K562 (cell line): Measurements from ENCODE around the gene CCDC78. TPM values are rescaled to one million over a fixed set of nuclear protein-coding genes. Genes with fewer than 3 reads are reported as not detected.

Source experiments
- CBX2 ChIP-seq: fragments of 200-600 bp; sonication (generic); IDR thresholded peaks from one replicate; pipeline ENCODE4 v1.6.1; 2012; ENCODE audit warnings: mild to moderate bottlenecking, low read length, inconsistent platforms; ENCODE audit not compliant: insufficient read depth, poor library complexity, severe bottlenecking
- E2F6 ChIP-seq, 2 experiments: IDR thresholded peaks; 2 replicates each; pipeline ENCODE4 v1.6.1; 2011; ENCODE audit warnings: borderline replicate concordance in 1 of 2, control low read depth in 1 of 2, low read depth in 1 of 2, low read length in 1 of 2, mild to moderate bottlenecking in 1 of 2, mixed read lengths in 1 of 2, moderate library complexity in 1 of 2; ENCODE audit not compliant: insufficient read depth in 1 of 2, insufficient read length in 1 of 2, poor library complexity in 1 of 2, severe bottlenecking in 1 of 2; ENCODE audit errors: extremely low read depth in 1 of 2
- HDAC1 ChIP-seq, 2 experiments: fragments of 450-650 bp; IDR thresholded peaks; 2 replicates each; pipeline ENCODE4 v1.6.1; 2016 to 2017; ENCODE audit warnings: inconsistent platforms in 1 of 2, mild to moderate bottlenecking in 1 of 2, moderate library complexity in 1 of 2
- POLR2B ChIP-seq: fragments of 450-650 bp; IDR thresholded peaks from 2 replicates; pipeline ENCODE4 v1.6.1; 2018; ENCODE audit warnings: low read depth; ENCODE audit not compliant: partially characterized antibody
- POLR2G ChIP-seq: fragments of 200-400 bp; formaldehyde crosslinking; IDR thresholded peaks from 2 replicates; pipeline ENCODE4 v1.6.1; 2017; ENCODE audit warnings: low read depth, mild to moderate bottlenecking, antibody characterized with exemption, low read length, moderate library complexity
- REST ChIP-seq, 2 experiments: fragments of 450-650 bp; formaldehyde crosslinking in 1 of 2; IDR thresholded peaks; 2 replicates each; pipeline versions ENCODE4 v1.4.0 to v1.6.1; 2014 to 2020; ENCODE audit warnings: mild to moderate bottlenecking in 2 of 2, borderline replicate concordance in 1 of 2, low read depth in 1 of 2
- ZNF584 ChIP-seq: fragments of 200-800 bp; sonication (Bioruptor generic); IDR thresholded peaks from 2 replicates; pipeline ENCODE4 v1.6.1; 2016; ENCODE audit warnings: low read depth, mild to moderate bottlenecking, missing genetic modification characterization, missing compliant biosample characterization
- polyA plus RNA-seq, 8 experiments: library from polyadenylated mRNA; depleted of rRNA in 4 of 8; stranded (reverse) in 5 of 8; unstranded in 3 of 8; fragments of >200 nt; fragmentation: Nextera tagmentation in 2 of 8; fragmentation: Illumina TruSeq in 1 of 8; extraction: Ambion mirVana in 2 of 8; extraction: Trizol in 1 of 8; gene quantifications; 2 replicates each; pipeline versions ENCODE4 v1.2.1 to v1.2.3, GENCODE V29; 2011 to 2014; ENCODE audit warnings: inconsistent platforms in 1 of 8, missing spikeins in 1 of 8
- total RNA-seq, 7 experiments: library from RNA; depleted of rRNA in 6 of 7; stranded (reverse); fragments of >200 nt in 6 of 7; fragmentation: Illumina TruSeq in 2 of 7; extraction: Trizol in 2 of 7; gene quantifications; 2 replicates each; pipeline versions ENCODE4 v1.2.1 to v1.2.3, GENCODE V29; 2011 to 2021; ENCODE audit warnings: low replicate concordance in 1 of 7
- TF ChIP-seq, protein P1 (sequence below): fragments of 250-450 bp; sonication (Bioruptor Pico); IDR thresholded peaks from 2 replicates; pipeline ENCODE4 v1.9.0; 2021; ENCODE audit warnings: mild to moderate bottlenecking, inconsistent platforms
- TF ChIP-seq, protein P2 (sequence below): fragments of 200-400 bp; formaldehyde crosslinking; IDR thresholded peaks from 2 replicates; pipeline ENCODE4 v1.6.1; 2017; ENCODE audit warnings: mild to moderate bottlenecking, low read depth, low read length, moderate library complexity

Gene CCDC78
- total and polyA plus RNA-seq, 9 of the 15 experiments (the other 6 are each of a cell fraction or from before 2014, with no cell fraction given) = 0.24 to 17.7 (median 2.9) TPM

GRCh38 chr16:683396-684070 is 42.7 kb downstream of the CCDC78 start (continued):
- TF ChIP-seq REST (IDR thresholded peaks at IDR 0.05; ENCODE audit: borderline replicate concordance) (no peak), REST (CRISPR knock-in tag; IDR thresholded peaks at IDR 0.05; ENCODE audit: low read depth) (peak; percentile 81; the same call in 1 of the 2 replicates), CBX2 (no peak), POLR2B (peak; percentile 48), E2F6 (IDR thresholded peaks at IDR 0.05; ENCODE audit: borderline replicate concordance in 1 of 2, extremely low read depth in 1 of 2, insufficient read depth in 1 of 2, insufficient read length in 1 of 2, low read depth in 1 of 2, low read length in 1 of 2, poor library complexity in 1 of 2, severe bottlenecking in 1 of 2) (peak in 1 of 2 experiments; percentile 74), HDAC1 (IDR thresholded peaks at IDR 0.05) (peak in 1 of 2 experiments; percentile 31; a peak in 1 of 4 replicates), POLR2G (0 out of 2 replicates have a peak, but pooled peaks have one; percentile 57), ZNF584 (no peak)
- TF ChIP-seq, protein P1, sequence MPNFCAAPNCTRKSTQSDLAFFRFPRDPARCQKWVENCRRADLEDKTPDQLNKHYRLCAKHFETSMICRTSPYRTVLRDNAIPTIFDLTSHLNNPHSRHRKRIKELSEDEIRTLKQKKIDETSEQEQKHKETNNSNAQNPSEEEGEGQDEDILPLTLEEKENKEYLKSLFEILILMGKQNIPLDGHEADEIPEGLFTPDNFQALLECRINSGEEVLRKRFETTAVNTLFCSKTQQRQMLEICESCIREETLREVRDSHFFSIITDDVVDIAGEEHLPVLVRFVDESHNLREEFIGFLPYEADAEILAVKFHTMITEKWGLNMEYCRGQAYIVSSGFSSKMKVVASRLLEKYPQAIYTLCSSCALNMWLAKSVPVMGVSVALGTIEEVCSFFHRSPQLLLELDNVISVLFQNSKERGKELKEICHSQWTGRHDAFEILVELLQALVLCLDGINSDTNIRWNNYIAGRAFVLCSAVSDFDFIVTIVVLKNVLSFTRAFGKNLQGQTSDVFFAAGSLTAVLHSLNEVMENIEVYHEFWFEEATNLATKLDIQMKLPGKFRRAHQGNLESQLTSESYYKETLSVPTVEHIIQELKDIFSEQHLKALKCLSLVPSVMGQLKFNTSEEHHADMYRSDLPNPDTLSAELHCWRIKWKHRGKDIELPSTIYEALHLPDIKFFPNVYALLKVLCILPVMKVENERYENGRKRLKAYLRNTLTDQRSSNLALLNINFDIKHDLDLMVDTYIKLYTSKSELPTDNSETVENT (CRISPR knock-in tag) = peak; percentile 11; the same call in 1 of the 2 replicates
- TF ChIP-seq, protein P2, sequence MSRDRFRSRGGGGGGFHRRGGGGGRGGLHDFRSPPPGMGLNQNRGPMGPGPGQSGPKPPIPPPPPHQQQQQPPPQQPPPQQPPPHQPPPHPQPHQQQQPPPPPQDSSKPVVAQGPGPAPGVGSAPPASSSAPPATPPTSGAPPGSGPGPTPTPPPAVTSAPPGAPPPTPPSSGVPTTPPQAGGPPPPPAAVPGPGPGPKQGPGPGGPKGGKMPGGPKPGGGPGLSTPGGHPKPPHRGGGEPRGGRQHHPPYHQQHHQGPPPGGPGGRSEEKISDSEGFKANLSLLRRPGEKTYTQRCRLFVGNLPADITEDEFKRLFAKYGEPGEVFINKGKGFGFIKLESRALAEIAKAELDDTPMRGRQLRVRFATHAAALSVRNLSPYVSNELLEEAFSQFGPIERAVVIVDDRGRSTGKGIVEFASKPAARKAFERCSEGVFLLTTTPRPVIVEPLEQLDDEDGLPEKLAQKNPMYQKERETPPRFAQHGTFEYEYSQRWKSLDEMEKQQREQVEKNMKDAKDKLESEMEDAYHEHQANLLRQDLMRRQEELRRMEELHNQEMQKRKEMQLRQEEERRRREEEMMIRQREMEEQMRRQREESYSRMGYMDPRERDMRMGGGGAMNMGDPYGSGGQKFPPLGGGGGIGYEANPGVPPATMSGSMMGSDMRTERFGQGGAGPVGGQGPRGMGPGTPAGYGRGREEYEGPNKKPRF = no peak
